Measurements from ENCODE around the gene CAPN13. TPM values are rescaled to one million over a fixed set of nuclear protein-coding genes. Genes with fewer than 3 reads are reported as not detected.

The CAPN13 gene
- total and polyA plus RNA-seq, 4 experiments from 2014 or later: not detected

GRCh38 chr2:30722936-30723725 lies 84.1 kb downstream of the CAPN13 start:
- Histone ChIP-seq H3K27me3 (ENCODE audit: insufficient read depth, low read length) (peaks cover 15% of the 10 kb centered on the region), H3K36me3 (ENCODE audit: insufficient read depth, low read length) (no peaks in the 10 kb centered on the region), H3K9me3 (ENCODE audit: control insufficient read depth in 1 of 2, low read length in 2 of 2) (no peaks in the 10 kb centered on the region), H3K4me1 (ENCODE audit: insufficient read depth, low read length) (no peaks in the 10 kb centered on the region), H3K27ac (ENCODE audit: low read depth, low read length) (no peak overlapping the region), H3K4me3 (ENCODE audit: low read length in 2 of 2) (no peak overlapping the region)
- H3K27me3 Mint-ChIP-seq: peaks cover 5 to 24% of the 10 kb centered on the region in 2 donors
- ChIA-PET POLR2A (ENCODE audit: partially characterized antibody) (no interaction called here), CTCF (ENCODE audit: partially characterized antibody) (interaction anchor here (0.7 to 4.3 kb wide), 4 partner anchors 9 to 611 kb away, joined by 3 to 24 read pairs (median 8); no protein-coding TSS in a partner anchor)
- DNase-seq: no peak
- H3K27ac Mint-ChIP-seq: no peak overlapping the region
- no peak overlapping the region for H3K4me3 Mint-ChIP-seq
- intact Hi-C loops (cut with micrococcal nuclease): no loop called here
- no peaks in the 10 kb centered on the region for H3K4me1 Mint-ChIP-seq
- H3K36me3 Mint-ChIP-seq: no peaks in the 10 kb centered on the region
- peaks cover 0 to 2% (median 0%) of the 10 kb centered on the region in 8 donors for H3K9me3 Mint-ChIP-seq

- no peak overlapping the region for H3K4me3 Mint-ChIP-seq
- H3K27ac ChIP-seq (ENCODE audit: low read depth, low read length): no peak overlapping the region
- no peaks in the 10 kb centered on the region for H3K36me3 Mint-ChIP-seq
- H3K27me3 Mint-ChIP-seq: peaks cover 4 to 21% of the 10 kb centered on the region in 2 donors
- ChIA-PET CTCF (ENCODE audit: partially characterized antibody) (interaction anchor here (0.7 to 4.3 kb wide), 4 partner anchors 10 to 612 kb away, joined by 3 to 24 read pairs (median 8); no protein-coding TSS in a partner anchor), POLR2A (ENCODE audit: partially characterized antibody) (no interaction called here)
- no peaks in the 10 kb centered on the region for H3K9me3 ChIP-seq (ENCODE audit: control insufficient read depth in 1 of 2, low read length in 2 of 2)
- no peak for DNase-seq
- no peaks in the 10 kb centered on the region for H3K4me1 ChIP-seq (ENCODE audit: insufficient read depth, low read length)
- no peaks in the 10 kb centered on the region for H3K4me1 Mint-ChIP-seq
- no peak overlapping the region for H3K27ac Mint-ChIP-seq
- no peak overlapping the region for H3K4me3 ChIP-seq (ENCODE audit: low read length in 2 of 2)
- intact Hi-C loops (cut with micrococcal nuclease): no loop called here
- H3K27me3 ChIP-seq (ENCODE audit: insufficient read depth, low read length): peaks cover 15% of the 10 kb centered on the region
- no peaks in the 10 kb centered on the region for H3K36me3 ChIP-seq (ENCODE audit: insufficient read depth, low read length)
- peaks cover 0 to 2% (median 0%) of the 10 kb centered on the region in 8 donors for H3K9me3 Mint-ChIP-seq
These were observed 85.3 kb downstream of the CAPN13 start for GRCh38 chr2:30721668-30722647.

- no peak for DNase-seq
- Histone ChIP-seq H3K9me3 (ENCODE audit: control insufficient read depth in 1 of 2, low read length in 2 of 2) (no peaks in the 10 kb centered on the region), H3K4me3 (ENCODE audit: low read length in 2 of 2) (no peak overlapping the region), H3K36me3 (ENCODE audit: insufficient read depth, low read length) (no peaks in the 10 kb centered on the region), H3K27ac (ENCODE audit: low read depth, low read length) (no peak overlapping the region), H3K27me3 (ENCODE audit: insufficient read depth, low read length) (peaks cover 15% of the 10 kb centered on the region), H3K4me1 (ENCODE audit: insufficient read depth, low read length) (no peaks in the 10 kb centered on the region)
- H3K4me3 Mint-ChIP-seq: no peak overlapping the region
- intact Hi-C loops (cut with micrococcal nuclease): no loop called here
- POLR2A ChIA-PET (ENCODE audit: partially characterized antibody): no interaction called here
- peaks cover 0 to 2% (median 0%) of the 10 kb centered on the region in 8 donors for H3K9me3 Mint-ChIP-seq
- CTCF ChIA-PET (ENCODE audit: partially characterized antibody): interaction anchor here (0.6 to 4.3 kb wide), 4 partner anchors 9 to 613 kb away, joined by 3 to 24 read pairs (median 8); no protein-coding TSS in a partner anchor
- H3K27me3 Mint-ChIP-seq: peaks cover 4 to 21% of the 10 kb centered on the region in 2 donors
- no peaks in the 10 kb centered on the region for H3K36me3 Mint-ChIP-seq
- no peaks in the 10 kb centered on the region for H3K4me1 Mint-ChIP-seq
- no peak overlapping the region for H3K27ac Mint-ChIP-seq
These were observed 86.0 kb downstream of the CAPN13 start for GRCh38 chr2:30721241-30721640.

- CTCF ChIA-PET (ENCODE audit: partially characterized antibody): interaction anchor here (0.9 to 9.5 kb wide), 4 partner anchors 12 to 806 kb away, joined by 3 to 249 read pairs (median 49); no protein-coding TSS in a partner anchor
- intact Hi-C loops (cut with micrococcal nuclease): no loop called here
- no peak for DNase-seq
- H3K4me1 ChIP-seq (ENCODE audit: insufficient read depth, low read length): no peaks in the 10 kb centered on the region
- H3K27ac ChIP-seq (ENCODE audit: low read depth, low read length): no peak overlapping the region
- H3K9me3 ChIP-seq (ENCODE audit: control insufficient read depth in 1 of 2, low read length in 2 of 2): no peaks in the 10 kb centered on the region
- peak overlapping the region in 3 of 7 donors; percentile 1 to 11 (median 2) for H3K27ac Mint-ChIP-seq
- peaks cover 3% of the 10 kb centered on the region for H3K27me3 ChIP-seq (ENCODE audit: insufficient read depth, low read length)
- H3K9me3 Mint-ChIP-seq: peaks cover 0 to 2% (median 0%) of the 10 kb centered on the region in 8 donors
- peaks cover 0 to 4% (median 0%) of the 10 kb centered on the region in 4 donors for H3K4me1 Mint-ChIP-seq
- no peaks in the 10 kb centered on the region for H3K36me3 Mint-ChIP-seq
- no peaks in the 10 kb centered on the region for H3K36me3 ChIP-seq (ENCODE audit: insufficient read depth, low read length)
- POLR2A ChIA-PET (ENCODE audit: partially characterized antibody): no interaction called here
- no peak overlapping the region for H3K4me3 ChIP-seq (ENCODE audit: low read length in 2 of 2)
- H3K27me3 Mint-ChIP-seq: peaks cover 3 to 4% of the 10 kb centered on the region in 2 donors
- no peak overlapping the region for H3K4me3 Mint-ChIP-seq
These were observed 90.1 kb downstream of the CAPN13 start for GRCh38 chr2:30717081-30717650.

GRCh38 chr2:30716123-30716900 lies 90.9 kb downstream of the CAPN13 start:
- intact Hi-C loops (cut with micrococcal nuclease): no loop called here
- Histone ChIP-seq H3K27me3 (ENCODE audit: insufficient read depth, low read length) (no peaks in the 10 kb centered on the region), H3K4me1 (ENCODE audit: insufficient read depth, low read length) (no peaks in the 10 kb centered on the region), H3K36me3 (ENCODE audit: insufficient read depth, low read length) (no peaks in the 10 kb centered on the region), H3K9me3 (ENCODE audit: control insufficient read depth in 1 of 2, low read length in 2 of 2) (no peaks in the 10 kb centered on the region), H3K4me3 (ENCODE audit: low read length in 2 of 2) (no peak overlapping the region), H3K27ac (ENCODE audit: low read depth, low read length) (no peak overlapping the region)
- Mint-ChIP-seq H3K36me3 (no peaks in the 10 kb centered on the region), H3K4me3 (no peak overlapping the region), H3K27ac (peak overlapping the region in 1 of 7 donors; percentile 1), H3K27me3 (peaks cover 3 to 4% of the 10 kb centered on the region in 2 donors), H3K9me3 (peaks cover 0 to 2% (median 0%) of the 10 kb centered on the region in 8 donors), H3K4me1 (peaks cover 0 to 4% (median 1%) of the 10 kb centered on the region in 4 donors)
- no peak for DNase-seq
- POLR2A ChIA-PET (ENCODE audit: partially characterized antibody): no interaction called here
- CTCF ChIA-PET (ENCODE audit: partially characterized antibody): interaction anchor here (0.9 to 15.4 kb wide), 5 partner anchors 11 to 807 kb away, joined by 3 to 574 read pairs (median 95); no protein-coding TSS in a partner anchor

GRCh38 chr2:30714811-30715709 lies 92.2 kb downstream of the CAPN13 start:
- no peaks in the 10 kb centered on the region for H3K27me3 ChIP-seq (ENCODE audit: insufficient read depth, low read length)
- H3K27ac ChIP-seq (ENCODE audit: low read depth, low read length): no peak overlapping the region
- H3K4me3 ChIP-seq (ENCODE audit: low read length in 2 of 2): no peak overlapping the region
- H3K4me1 Mint-ChIP-seq: peaks cover 0 to 4% (median 1%) of the 10 kb centered on the region in 4 donors
- no peaks in the 10 kb centered on the region for H3K9me3 Mint-ChIP-seq
- H3K36me3 Mint-ChIP-seq: no peaks in the 10 kb centered on the region
- no peaks in the 10 kb centered on the region for H3K9me3 ChIP-seq (ENCODE audit: control insufficient read depth in 1 of 2, low read length in 2 of 2)
- intact Hi-C loops (cut with micrococcal nuclease): loop anchor here (1.0 to 5.0 kb wide), 3 partner anchors 147 to 618 kb away; partner anchors contain the start of gene YPEL5
- ChIA-PET POLR2A (ENCODE audit: partially characterized antibody) (no interaction called here), CTCF (ENCODE audit: partially characterized antibody) (interaction anchor here (5.8 to 15.4 kb wide), 7 partner anchors 148 to 808 kb away, joined by 63 to 574 read pairs (median 95); partner anchors contain the start of genes LBH and YPEL5)
- DNase-seq: no peak
- no peak overlapping the region for H3K4me3 Mint-ChIP-seq
- no peaks in the 10 kb centered on the region for H3K36me3 ChIP-seq (ENCODE audit: insufficient read depth, low read length)
- H3K27me3 Mint-ChIP-seq: peaks cover 2% of the 10 kb centered on the region in 2 donors
- peak overlapping the region in 1 of 7 donors; percentile 81 for H3K27ac Mint-ChIP-seq
- H3K4me1 ChIP-seq (ENCODE audit: insufficient read depth, low read length): no peaks in the 10 kb centered on the region

Measured in CD4-positive, alpha-beta memory T cell (primary cell).